GM10266 (cell line): ENCODE results near the gene TARBP2.
A peak's percentile ranks its signal among the peaks of the same experiment; 100 is the strongest.

Experiments
- DNase-seq: peaks from one replicate; pipeline ENCODE4 v3.0.0; 2012; ENCODE audit errors: extremely low spot score
- CTCF ChIP-seq: IDR thresholded peaks from 2 replicates; pipeline ENCODE4 v1.5.1; 2012; ENCODE audit warnings: mild to moderate bottlenecking, low read depth; ENCODE audit not compliant: control insufficient read depth, insufficient read depth; ENCODE audit errors: missing control alignments

TARBP2 gene

GRCh38 chr12:53498235-53498630 lies 2.9 kb upstream of the TARBP2 start:
- DNase-seq: no peak
- no peak for TF ChIP-seq CTCF

- DNase-seq: peak; percentile 62
- peak; percentile 41 for TF ChIP-seq CTCF
These were observed 1.6 kb upstream of the TARBP2 start, which contains the start of gene MAP3K12 for GRCh38 chr12:53499266-53500141. TSS of gene MAP3K12 (minus strand) at chr12:53499458. CDS start at chr12:53487391, 12,067 bp downstream.

GRCh38 chr12:53500142-53500775 lies 824 bp upstream of the TARBP2 start:
- no peak for DNase-seq
- no peak for TF ChIP-seq CTCF

- TF ChIP-seq CTCF: no peak
- no peak for DNase-seq
These were observed 615 bp downstream of the TARBP2 start for GRCh38 chr12:53501615-53502181.

GRCh38 chr12:53502331-53502730 lies 1.2 kb downstream of the TARBP2 start:
- TF ChIP-seq CTCF: no peak

GRCh38 chr12:53502983-53503728 lies 2.1 kb downstream of the TARBP2 start:
- no peak for DNase-seq
- TF ChIP-seq CTCF: no peak

More at GRCh38 chr12:53502331-53502730, 1.2 kb downstream of the TARBP2 start:
- DNase-seq: no peak
